Measurements from ENCODE around the gene MRAS.

The MRAS gene

GRCh38 chr3:138441742-138442141 lies 93.4 kb downstream of the MRAS start:
- no peak for TF ChIP-seq EZH2phosphoT487 (conservative IDR thresholded peaks at IDR 0.05; ENCODE audit: low read length)
- no peak for TF ChIP-seq CTCF (IDR thresholded peaks at IDR 0.05; ENCODE audit: insufficient read depth, low read length, poor library complexity, severe bottlenecking)
- no peaks in the 10 kb centered on the region for H3K27me3 ChIP-seq (ENCODE audit: low read length)
- no peak overlapping the region for H2AFZ ChIP-seq (ENCODE audit: low read depth, low read length, severe bottlenecking)
- H3K9me3 ChIP-seq (ENCODE audit: insufficient read depth, low read length), result no peaks in the 10 kb centered on the region
- H3K9ac ChIP-seq (ENCODE audit: low read length), result no peak overlapping the region
- H3K9me2 ChIP-seq (replicated peaks; ENCODE audit: insufficient read depth, low read length), result no peaks in the 10 kb centered on the region
- no peak overlapping the region for H3K4me2 ChIP-seq (ENCODE audit: low read depth, low read length, poor library complexity, severe bottlenecking)
- no peaks in the 10 kb centered on the region for H4K20me1 ChIP-seq (ENCODE audit: low read depth, low read length)
- no peaks in the 10 kb centered on the region for H3K36me3 ChIP-seq (ENCODE audit: low read length)
- H3F3A ChIP-seq (ENCODE audit: insufficient read depth), result no peaks in the 10 kb centered on the region
- H3K27ac ChIP-seq (ENCODE audit: low read depth, low read length), result no peak overlapping the region
- H3K4me3 ChIP-seq (ENCODE audit: insufficient read depth, low read length, poor library complexity, severe bottlenecking), result no peak overlapping the region
- no peaks in the 10 kb centered on the region for H3K79me2 ChIP-seq (ENCODE audit: insufficient read depth, low read length)

- no peaks in the 10 kb centered on the region for H4K20me1 ChIP-seq (ENCODE audit: low read depth, low read length)
- H3K36me3 ChIP-seq (ENCODE audit: low read length), result no peaks in the 10 kb centered on the region
- no peaks in the 10 kb centered on the region for H3K9me2 ChIP-seq (replicated peaks; ENCODE audit: insufficient read depth, low read length)
- H3K9ac ChIP-seq (ENCODE audit: low read length), result no peak overlapping the region
- TF ChIP-seq CTCF (IDR thresholded peaks at IDR 0.05; ENCODE audit: insufficient read depth, low read length, poor library complexity, severe bottlenecking), result no peak
- no peak for TF ChIP-seq EZH2phosphoT487 (conservative IDR thresholded peaks at IDR 0.05; ENCODE audit: low read length)
- H3K27ac ChIP-seq (ENCODE audit: low read depth, low read length), result no peak overlapping the region
- H2AFZ ChIP-seq (ENCODE audit: low read depth, low read length, severe bottlenecking), result no peak overlapping the region
- no peaks in the 10 kb centered on the region for H3K79me2 ChIP-seq (ENCODE audit: insufficient read depth, low read length)
- no peaks in the 10 kb centered on the region for H3F3A ChIP-seq (ENCODE audit: insufficient read depth)
- H3K4me2 ChIP-seq (ENCODE audit: low read depth, low read length, poor library complexity, severe bottlenecking), result no peak overlapping the region
- H3K4me3 ChIP-seq (ENCODE audit: insufficient read depth, low read length, poor library complexity, severe bottlenecking), result no peak overlapping the region
- no peaks in the 10 kb centered on the region for H3K27me3 ChIP-seq (ENCODE audit: low read length)
- H3K9me3 ChIP-seq (ENCODE audit: insufficient read depth, low read length), result no peaks in the 10 kb centered on the region
Measured at GRCh38 chr3:138442433-138442832, 94.1 kb downstream of the MRAS start.

- Histone ChIP-seq H3K9me3 (ENCODE audit: insufficient read depth, low read length) (no peaks in the 10 kb centered on the region), H3K27me3 (ENCODE audit: low read length) (no peaks in the 10 kb centered on the region), H3K9ac (ENCODE audit: low read length) (no peak overlapping the region), H3K9me2 (replicated peaks; ENCODE audit: insufficient read depth, low read length) (no peaks in the 10 kb centered on the region), H3K27ac (ENCODE audit: low read depth, low read length) (no peak overlapping the region), H3K4me3 (ENCODE audit: insufficient read depth, low read length, poor library complexity, severe bottlenecking) (no peak overlapping the region), H4K20me1 (ENCODE audit: low read depth, low read length) (no peaks in the 10 kb centered on the region), H3K36me3 (ENCODE audit: low read length) (no peaks in the 10 kb centered on the region), H2AFZ (ENCODE audit: low read depth, low read length, severe bottlenecking) (no peak overlapping the region), H3F3A (ENCODE audit: insufficient read depth) (no peaks in the 10 kb centered on the region), H3K79me2 (ENCODE audit: insufficient read depth, low read length) (no peaks in the 10 kb centered on the region), H3K4me2 (ENCODE audit: low read depth, low read length, poor library complexity, severe bottlenecking) (no peak overlapping the region)
- TF ChIP-seq EZH2phosphoT487 (conservative IDR thresholded peaks at IDR 0.05; ENCODE audit: low read length) (no peak), CTCF (IDR thresholded peaks at IDR 0.05; ENCODE audit: insufficient read depth, low read length, poor library complexity, severe bottlenecking) (no peak)
Measured at GRCh38 chr3:138443091-138443490, 94.7 kb downstream of the MRAS start.

All from SU-DHL-6 (cell line).